Uterus (tissue), 2 donors: ENCODE results near the gene GPR161.

Experiments used
- POLR2A ChIP-seq, 2 donors: fragments of 450-650 bp; IDR thresholded peaks; one replicate each; pipeline ENCODE4 v1.6.1; 2016; ENCODE audit warnings: antibody characterized with exemption in 2 of 2, mild to moderate bottlenecking in 1 of 2, moderate library complexity in 1 of 2
- TF ChIP-seq, protein P1 (sequence below), 4 experiments: fragments of 200-600 bp in 2 of 4; fragments of 450-650 bp in 2 of 4; sonication (generic) in 2 of 4; IDR thresholded peaks; one replicate each; pipeline ENCODE4 v1.5.1; 2016 to 2019; ENCODE audit warnings: antibody characterized with exemption in 4 of 4, mild to moderate bottlenecking in 2 of 4, moderate library complexity in 1 of 4

- TF ChIP-seq, protein P1, sequence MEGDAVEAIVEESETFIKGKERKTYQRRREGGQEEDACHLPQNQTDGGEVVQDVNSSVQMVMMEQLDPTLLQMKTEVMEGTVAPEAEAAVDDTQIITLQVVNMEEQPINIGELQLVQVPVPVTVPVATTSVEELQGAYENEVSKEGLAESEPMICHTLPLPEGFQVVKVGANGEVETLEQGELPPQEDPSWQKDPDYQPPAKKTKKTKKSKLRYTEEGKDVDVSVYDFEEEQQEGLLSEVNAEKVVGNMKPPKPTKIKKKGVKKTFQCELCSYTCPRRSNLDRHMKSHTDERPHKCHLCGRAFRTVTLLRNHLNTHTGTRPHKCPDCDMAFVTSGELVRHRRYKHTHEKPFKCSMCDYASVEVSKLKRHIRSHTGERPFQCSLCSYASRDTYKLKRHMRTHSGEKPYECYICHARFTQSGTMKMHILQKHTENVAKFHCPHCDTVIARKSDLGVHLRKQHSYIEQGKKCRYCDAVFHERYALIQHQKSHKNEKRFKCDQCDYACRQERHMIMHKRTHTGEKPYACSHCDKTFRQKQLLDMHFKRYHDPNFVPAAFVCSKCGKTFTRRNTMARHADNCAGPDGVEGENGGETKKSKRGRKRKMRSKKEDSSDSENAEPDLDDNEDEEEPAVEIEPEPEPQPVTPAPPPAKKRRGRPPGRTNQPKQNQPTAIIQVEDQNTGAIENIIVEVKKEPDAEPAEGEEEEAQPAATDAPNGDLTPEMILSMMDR (IDR thresholded peaks at IDR 0.05) = no peak
- no peak for TF ChIP-seq POLR2A (IDR thresholded peaks at IDR 0.05)
Measured at GRCh38 chr1:168088511-168089325, 48.0 kb downstream of the GPR161 start.
